Activated CD8-positive, alpha-beta memory T cell treated with anti-CD3 and anti-CD28 coated beads, Interleukin-2, amount 10 ng/mL, durations not matched to agents 7 days and 5 days (primary cell): ENCODE results near the gene SLC27A3. TPM values are rescaled to one million over a fixed set of nuclear protein-coding genes. Genes with fewer than 3 reads are reported as not detected.
A peak's percentile ranks its signal among the peaks of the same experiment; 100 is the strongest.

Experiments
- ATAC-seq: fragments of 150-1000 bp; cut with Tn5 transposase; one replicate; pipeline ENCODE4 v1.10.0; 2021; ENCODE audit warnings: moderate library complexity
- CTCF ChIA-PET: fragments of 350-600 bp; sonication (Branson Sonifier 250); formaldehyde crosslinking; loops from one replicate; lab custom pipeline; 2021; ENCODE audit warnings: antibody characterized with exemption; lab: Charles Lee
- DNase-seq: peaks from one replicate; pipeline ENCODE4 v3.0.0-alpha.2; 2020
- H3K27ac Mint-ChIP-seq: one replicate; pipeline ENCODE4 v1.8.0; 2021; ENCODE audit warnings: mild to moderate bottlenecking, mixed read lengths
- H3K27me3 Mint-ChIP-seq: one replicate; pipeline ENCODE4 v1.8.0; 2021; ENCODE audit warnings: mixed read lengths
- H3K36me3 Mint-ChIP-seq: one replicate; pipeline ENCODE4 v1.8.0; 2021; ENCODE audit warnings: mild to moderate bottlenecking, mixed read lengths
- H3K4me1 Mint-ChIP-seq: one replicate; pipeline ENCODE4 v1.8.0; 2021; ENCODE audit warnings: mixed read lengths
- H3K4me3 Mint-ChIP-seq: one replicate; pipeline ENCODE4 v1.8.0; 2021; ENCODE audit warnings: mild to moderate bottlenecking, moderate library complexity, mixed read lengths
- H3K9me3 Mint-ChIP-seq: one replicate; pipeline ENCODE4 v1.8.0; 2022; ENCODE audit warnings: low read depth, mixed read lengths
- total RNA-seq, 2 experiments: library from RNA; stranded (reverse); gene quantifications; one replicate each; pipeline ENCODE4 v1.2.3, GENCODE V29; 2021

SLC27A3 gene
- total RNA-seq, 2 experiments from 2014 or later, result 39.8 to 43.0 TPM

GRCh38 chr1:153768316-153769181 is 6.7 kb upstream of the SLC27A3 start:
- CTCF ChIA-PET, result no interaction called here

GRCh38 chr1:153769221-153769620 is 6.0 kb upstream of the SLC27A3 start:
- peak overlapping the region; percentile 8 for H3K27ac Mint-ChIP-seq
- H3K27me3 Mint-ChIP-seq, result no peaks in the 10 kb centered on the region
- no peaks in the 10 kb centered on the region for H3K9me3 Mint-ChIP-seq
- ATAC-seq, result no peak
- peaks cover 14% of the 10 kb centered on the region for H3K4me1 Mint-ChIP-seq
- no peak for DNase-seq
- H3K36me3 Mint-ChIP-seq, result peaks cover 24% of the 10 kb centered on the region
- CTCF ChIA-PET, result no interaction called here
- no peak overlapping the region for H3K4me3 Mint-ChIP-seq

More at GRCh38 chr1:153768316-153769181, 6.7 kb upstream of the SLC27A3 start:
- ATAC-seq (no peak), DNase-seq (no peak)
- peaks cover 7% of the 10 kb centered on the region for H3K4me1 Mint-ChIP-seq
- no peaks in the 10 kb centered on the region for H3K9me3 Mint-ChIP-seq
- no peaks in the 10 kb centered on the region for H3K27me3 Mint-ChIP-seq
- H3K4me3 Mint-ChIP-seq, result no peak overlapping the region
- no peak overlapping the region for H3K27ac Mint-ChIP-seq
- peaks cover 26% of the 10 kb centered on the region for H3K36me3 Mint-ChIP-seq

GRCh38 chr1:153770797-153771196 is 4.4 kb upstream of the SLC27A3 start:
- Mint-ChIP-seq H3K4me1 (peaks cover 25% of the 10 kb centered on the region), H3K9me3 (no peaks in the 10 kb centered on the region), H3K27ac (no peak overlapping the region), H3K36me3 (peaks cover 17% of the 10 kb centered on the region), H3K4me3 (no peak overlapping the region), H3K27me3 (no peaks in the 10 kb centered on the region)
- ATAC-seq (no peak), DNase-seq (no peak)
- CTCF ChIA-PET, result no interaction called here

GRCh38 chr1:153771261-153771660 is 3.9 kb upstream of the SLC27A3 start:
- no peak for DNase-seq
- H3K27me3 Mint-ChIP-seq, result no peaks in the 10 kb centered on the region
- H3K36me3 Mint-ChIP-seq, result peaks cover 16% of the 10 kb centered on the region
- H3K27ac Mint-ChIP-seq, result no peak overlapping the region
- CTCF ChIA-PET, result interaction anchor here (0.6 kb wide), 1 partner anchor 38 kb away, joined by 3 read pairs; no protein-coding TSS in a partner anchor
- H3K4me3 Mint-ChIP-seq, result no peak overlapping the region
- ATAC-seq, result no peak
- H3K4me1 Mint-ChIP-seq, result peaks cover 27% of the 10 kb centered on the region
- H3K9me3 Mint-ChIP-seq, result no peaks in the 10 kb centered on the region

- Mint-ChIP-seq H3K9me3 (no peaks in the 10 kb centered on the region), H3K4me3 (no peak overlapping the region), H3K36me3 (peaks cover 15% of the 10 kb centered on the region), H3K27me3 (no peaks in the 10 kb centered on the region), H3K27ac (no peak overlapping the region), H3K4me1 (peaks cover 34% of the 10 kb centered on the region)
- CTCF ChIA-PET, result interaction anchor here (0.5 to 1.4 kb wide), 5 partner anchors 34 to 215 kb away, joined by 3 read pairs; no protein-coding TSS in a partner anchor
- ATAC-seq (no peak), DNase-seq (no peak)
Observed at GRCh38 chr1:153771841-153772593, 3.2 kb upstream of the SLC27A3 start.

- ATAC-seq, result no peak
- no peak for DNase-seq
- H3K9me3 Mint-ChIP-seq, result no peaks in the 10 kb centered on the region
- H3K4me1 Mint-ChIP-seq, result peaks cover 40% of the 10 kb centered on the region
- peaks cover 9% of the 10 kb centered on the region for H3K36me3 Mint-ChIP-seq
- no peak overlapping the region for H3K4me3 Mint-ChIP-seq
- H3K27ac Mint-ChIP-seq, result peak overlapping the region; percentile 97
- CTCF ChIA-PET, result interaction anchor here (0.9 to 3.1 kb wide), 6 partner anchors 18 to 214 kb away, joined by 3 to 18 read pairs (median 3); partner anchors contain the start of gene GATAD2B
- H3K27me3 Mint-ChIP-seq, result no peaks in the 10 kb centered on the region
Observed at GRCh38 chr1:153773096-153773921, 1.9 kb upstream of the SLC27A3 start.

- ATAC-seq, result no peak
- Mint-ChIP-seq H3K9me3 (no peaks in the 10 kb centered on the region), H3K36me3 (peaks cover 3% of the 10 kb centered on the region), H3K27me3 (no peaks in the 10 kb centered on the region), H3K4me1 (peaks cover 40% of the 10 kb centered on the region), H3K27ac (peak overlapping the region; percentile 97), H3K4me3 (no peak overlapping the region)
- CTCF ChIA-PET, result interaction anchor here (0.6 to 3.1 kb wide), 5 partner anchors 17 to 215 kb away, joined by 3 to 18 read pairs (median 3); partner anchors contain the start of genes DENND4B and GATAD2B
- DNase-seq, result no peak
Observed at GRCh38 chr1:153774026-153774595, 1.1 kb upstream of the SLC27A3 start.

- no peaks in the 10 kb centered on the region for H3K9me3 Mint-ChIP-seq
- peak overlapping the region; percentile 97 for H3K27ac Mint-ChIP-seq
- CTCF ChIA-PET, result interaction anchor here (0.6 to 3.1 kb wide), 19 partner anchors 12 to 424 kb away, joined by 3 to 18 read pairs (median 4); partner anchors contain the start of genes CREB3L4, DENND4B, GATAD2B and ILF2
- ATAC-seq (peak; percentile 78), DNase-seq (peak; percentile 90)
- H3K4me1 Mint-ChIP-seq, result peaks cover 40% of the 10 kb centered on the region
- no peaks in the 10 kb centered on the region for H3K27me3 Mint-ChIP-seq
- peak overlapping the region; percentile 87 for H3K4me3 Mint-ChIP-seq
- peaks cover 1% of the 10 kb centered on the region for H3K36me3 Mint-ChIP-seq
Observed at GRCh38 chr1:153775458-153776327, 486 bp downstream of the SLC27A3 start.

GRCh38 chr1:153776352-153776751 is 1.1 kb downstream of the SLC27A3 start:
- H3K36me3 Mint-ChIP-seq, result peaks cover under 1% of the 10 kb centered on the region
- peaks cover 40% of the 10 kb centered on the region for H3K4me1 Mint-ChIP-seq
- CTCF ChIA-PET, result interaction anchor here (1.3 to 3.1 kb wide), 11 partner anchors 13 to 244 kb away, joined by 3 to 18 read pairs (median 7); partner anchors contain the start of genes CREB3L4, DENND4B, GATAD2B and JTB
- ATAC-seq, result no peak
- no peaks in the 10 kb centered on the region for H3K27me3 Mint-ChIP-seq
- DNase-seq, result no peak
- peak overlapping the region; percentile 87 for H3K4me3 Mint-ChIP-seq
- H3K27ac Mint-ChIP-seq, result peak overlapping the region; percentile 79
- H3K9me3 Mint-ChIP-seq, result no peaks in the 10 kb centered on the region

GRCh38 chr1:153776845-153777370 is 1.7 kb downstream of the SLC27A3 start:
- H3K27me3 Mint-ChIP-seq, result no peaks in the 10 kb centered on the region
- H3K9me3 Mint-ChIP-seq, result no peaks in the 10 kb centered on the region
- H3K36me3 Mint-ChIP-seq, result no peaks in the 10 kb centered on the region
- H3K4me3 Mint-ChIP-seq, result peak overlapping the region; percentile 87
- DNase-seq (no peak), ATAC-seq (no peak)
- CTCF ChIA-PET, result interaction anchor here (1.8 to 2.1 kb wide), 2 partner anchors 20 to 201 kb away, joined by 5 to 13 read pairs; partner anchors contain the start of gene JTB
- peak overlapping the region; percentile 60 for H3K27ac Mint-ChIP-seq
- peaks cover 40% of the 10 kb centered on the region for H3K4me1 Mint-ChIP-seq

GRCh38 chr1:153777648-153778047 is 2.4 kb downstream of the SLC27A3 start:
- DNase-seq, result no peak
- Mint-ChIP-seq H3K4me1 (peaks cover 41% of the 10 kb centered on the region), H3K4me3 (no peak overlapping the region), H3K36me3 (no peaks in the 10 kb centered on the region), H3K27me3 (no peaks in the 10 kb centered on the region), H3K9me3 (no peaks in the 10 kb centered on the region), H3K27ac (no peak overlapping the region)
- no peak for ATAC-seq
- CTCF ChIA-PET, result no interaction called here
